GM23338 (cell line): ENCODE data around the gene RPH3AL. TPM values are rescaled to one million over a fixed set of nuclear protein-coding genes. Genes with fewer than 3 reads are reported as not detected.

Experiments used
- ATAC-seq: fragments of 200-7000 bp; cut with Tn5 transposase; 3 replicates; pipeline ENCODE4 v1.9.1; 2020
- DNase-seq: peaks from one replicate; pipeline ENCODE4 v3.0.0-alpha.2; 2015; ENCODE audit warnings: low spot score
- H2AFZ ChIP-seq: fragments of 200-600 bp; sonication (generic); 2 replicates; pipeline ENCODE4 v1.8.0; 2016; ENCODE audit warnings: antibody characterized with exemption, mild to moderate bottlenecking, moderate library complexity
- H3F3A ChIP-seq: fragments of 200-600 bp; sonication (generic); replicated peaks from 2 replicates; pipeline ENCODE4 v1.8.0; 2017; ENCODE audit warnings: antibody characterized with exemption, mixed run types, low read depth
- H3K27ac ChIP-seq: fragments of 200-600 bp; sonication (generic); 2 replicates; pipeline ENCODE4 v1.6.1; 2016; ENCODE audit warnings: low read depth
- H3K27me3 ChIP-seq: fragments of 200-600 bp; sonication (generic); 2 replicates; pipeline ENCODE4 v1.8.0; 2016; ENCODE audit warnings: mild to moderate bottlenecking, mixed run types, moderate library complexity; ENCODE audit not compliant: insufficient read depth
- H3K36me3 ChIP-seq: fragments of 200-600 bp; sonication (generic); 2 replicates; pipeline ENCODE4 v1.8.0; 2016; ENCODE audit warnings: mild to moderate bottlenecking; ENCODE audit not compliant: insufficient read depth
- H3K4me1 ChIP-seq: fragments of 200-600 bp; sonication (generic); 2 replicates; pipeline ENCODE4 v1.8.0; 2016; ENCODE audit warnings: mild to moderate bottlenecking, moderate library complexity; ENCODE audit not compliant: insufficient read depth
- H3K4me2 ChIP-seq: fragments of 200-600 bp; sonication (generic); 2 replicates; pipeline ENCODE4 v1.7.1; 2017; ENCODE audit warnings: mixed run types
- H3K4me3 ChIP-seq: fragments of 200-600 bp; sonication (generic); 2 replicates; pipeline ENCODE4 v1.6.1; 2016; ENCODE audit warnings: mixed run types
- H3K79me2 ChIP-seq: fragments of 200-600 bp; sonication (generic); replicated peaks from 2 replicates; pipeline ENCODE4 v1.8.0; 2017; ENCODE audit warnings: mild to moderate bottlenecking; ENCODE audit not compliant: insufficient read depth
- H3K9me2 ChIP-seq: fragments of 200-600 bp; sonication (generic); 2 replicates; pipeline ENCODE4 v1.8.0; 2017; ENCODE audit not compliant: insufficient read depth
- H4K20me1 ChIP-seq: fragments of 200-600 bp; sonication (generic); replicated peaks from 2 replicates; pipeline ENCODE4 v1.8.0; 2017; ENCODE audit warnings: mild to moderate bottlenecking; ENCODE audit not compliant: insufficient read depth
- H3K27ac Mint-ChIP-seq: 2 replicates; pipeline ENCODE4 v1.8.0; 2020; ENCODE audit warnings: inconsistent platforms, mild to moderate bottlenecking, moderate library complexity, mixed read lengths
- H3K27me3 Mint-ChIP-seq: 3 replicates; pipeline ENCODE4 v1.8.0; 2022; ENCODE audit warnings: low read depth, mild to moderate bottlenecking, moderate library complexity, mixed read lengths, inconsistent platforms; ENCODE audit not compliant: insufficient read depth, poor library complexity
- H3K36me3 Mint-ChIP-seq: 3 replicates; pipeline ENCODE4 v1.8.0; 2021; ENCODE audit warnings: low read depth, mild to moderate bottlenecking, inconsistent platforms, moderate library complexity, mixed read lengths
- H3K4me1 Mint-ChIP-seq: 3 replicates; pipeline ENCODE4 v1.8.0; 2020; ENCODE audit warnings: mild to moderate bottlenecking, inconsistent platforms, mixed read lengths
- H3K4me3 Mint-ChIP-seq: 3 replicates; pipeline ENCODE4 v1.8.0; 2021; ENCODE audit warnings: moderate library complexity, mild to moderate bottlenecking, inconsistent platforms, mixed read lengths
- H3K9me3 Mint-ChIP-seq: 3 replicates; pipeline ENCODE4 v1.8.0; 2020; ENCODE audit warnings: moderate library complexity, mild to moderate bottlenecking, inconsistent platforms, mixed read lengths
- CREB1 ChIP-seq: fragments of 250-450 bp; sonication (Bioruptor Pico); IDR thresholded peaks from 2 replicates; pipeline ENCODE4 v1.5.0; 2020; ENCODE audit warnings: low read depth, mild to moderate bottlenecking, moderate library complexity
- CTCF ChIP-seq, 2 experiments: fragments of 200-600 bp in 1 of 2; sonication (generic) in 1 of 2; conservative IDR thresholded peaks; 2 replicates each; pipeline versions ENCODE4 v1.5.1 to v1.6.1; 2016 to 2017; ENCODE audit warnings: antibody characterized with exemption in 2 of 2, low read depth in 2 of 2, mild to moderate bottlenecking in 2 of 2, moderate library complexity in 1 of 2
- ETS1 ChIP-seq: IDR thresholded peaks from 2 replicates; pipeline ENCODE4 v1.6.1; 2016; ENCODE audit warnings: antibody characterized with exemption
- EZH2 ChIP-seq: fragments of 200-600 bp; sonication (generic); IDR thresholded peaks from one replicate; pipeline ENCODE4 v1.8.0; 2017; ENCODE audit warnings: antibody characterized with exemption, mild to moderate bottlenecking, low read depth; ENCODE audit not compliant: unreplicated experiment
- EZH2phosphoT487 ChIP-seq: fragments of 200-600 bp; sonication (generic); IDR thresholded peaks from one replicate; pipeline ENCODE4 v1.8.1; 2018; ENCODE audit warnings: antibody characterized with exemption; ENCODE audit not compliant: unreplicated experiment
- JUNB ChIP-seq: IDR thresholded peaks from one replicate; pipeline ENCODE4 v1.6.1; 2016; ENCODE audit warnings: antibody characterized with exemption; ENCODE audit not compliant: unreplicated experiment
- NANOG ChIP-seq: IDR thresholded peaks from 2 replicates; pipeline ENCODE4 v1.6.1; 2016; ENCODE audit warnings: antibody characterized with exemption, borderline replicate concordance
- POLR2AphosphoS5 ChIP-seq: IDR thresholded peaks from 2 replicates; pipeline ENCODE4 v1.6.1; 2016; ENCODE audit warnings: antibody characterized with exemption, low read depth
- REST ChIP-seq: IDR thresholded peaks from one replicate; pipeline ENCODE4 v1.6.1; 2018; ENCODE audit warnings: antibody characterized with exemption; ENCODE audit not compliant: unreplicated experiment
- STAT1 ChIP-seq: IDR thresholded peaks from one replicate; pipeline ENCODE4 v1.6.1; 2016; ENCODE audit warnings: antibody characterized with exemption; ENCODE audit not compliant: unreplicated experiment
- ZNF114 ChIP-seq: fragments of 250-450 bp; sonication (Bioruptor Pico); IDR thresholded peaks from 2 replicates; pipeline ENCODE4 v1.5.0; 2020; ENCODE audit warnings: mild to moderate bottlenecking, moderate library complexity
- ZNF331 ChIP-seq: fragments of 250-450 bp; sonication (Bioruptor Pico); IDR thresholded peaks from 2 replicates; pipeline ENCODE4 v1.5.0; 2020; ENCODE audit warnings: low read depth, mild to moderate bottlenecking, moderate library complexity
- ZNF462 ChIP-seq: fragments of 250-450 bp; sonication (Bioruptor Pico); IDR thresholded peaks from 2 replicates; pipeline ENCODE4 v1.5.0; 2020; ENCODE audit warnings: mild to moderate bottlenecking, moderate library complexity
- polyA plus RNA-seq: library from polyadenylated mRNA; unstranded; fragments of >200 nt; fragmentation: Nextera tagmentation; extraction: Ambion mirVana; gene quantifications from 2 replicates; pipeline ENCODE4 v1.2.1, GENCODE V29; 2016
- total RNA-seq: library from RNA; depleted of rRNA; stranded (reverse); fragments of >200 nt; shearing (Covaris generic); gene quantifications from 2 replicates; pipeline ENCODE4 v1.2.3, GENCODE V29; 2014

RPH3AL gene
- total and polyA plus RNA-seq, 2 experiments from 2014 or later: 2.7 to 6.3 TPM

- no peaks in the 10 kb centered on the region for H3K4me1 ChIP-seq
- no peak overlapping the region for H3K27ac ChIP-seq
- H3K4me3 Mint-ChIP-seq: no peak overlapping the region
- H3K79me2 ChIP-seq: no peaks in the 10 kb centered on the region
- no peaks in the 10 kb centered on the region; the same call in 2 of the 3 replicates for H3K9me3 Mint-ChIP-seq
- no peaks in the 10 kb centered on the region for H4K20me1 ChIP-seq
- no peak overlapping the region for H2AFZ ChIP-seq
- H3K27me3 ChIP-seq: no peaks in the 10 kb centered on the region
- H3K27me3 Mint-ChIP-seq: peaks cover 16% of the 10 kb centered on the region
- no peak overlapping the region for H3K4me2 ChIP-seq
- H3K9me2 ChIP-seq: no peaks in the 10 kb centered on the region
- no peak overlapping the region for H3K27ac Mint-ChIP-seq
- TF ChIP-seq ZNF114 (CRISPR knock-in tag) (no peak), EZH2phosphoT487 (no peak), NANOG (no peak), ZNF331 (CRISPR knock-in tag) (no peak), POLR2AphosphoS5 (no peak), EZH2 (no peak), CTCF (conservative IDR thresholded peaks at IDR 0.05; ENCODE audit: low read depth in 2 of 2) (no peak), STAT1 (no peak), ZNF462 (CRISPR knock-in tag) (no peak), JUNB (no peak), CREB1 (CRISPR knock-in tag) (no peak), REST (no peak), ETS1 (no peak)
- DNase-seq (no peak), ATAC-seq (no peak)
- no peaks in the 10 kb centered on the region for H3K36me3 Mint-ChIP-seq
- no peak overlapping the region for H3K4me3 ChIP-seq
- peaks cover 17% of the 10 kb centered on the region for H3K4me1 Mint-ChIP-seq
- H3K36me3 ChIP-seq: no peaks in the 10 kb centered on the region
- no peaks in the 10 kb centered on the region for H3F3A ChIP-seq
Observed at GRCh38 chr17:226108-227077, 126.2 kb downstream of the RPH3AL start.
